Mesodermal cell (in vitro differentiated cells): ENCODE results near the gene CTSV.
"Not testable (repeated sequence)": the region's sequence is repeated elsewhere in the genome, so short reads cannot be mapped to it uniquely, and the experiment has no call there.

Experiments
- H3K27ac ChIP-seq: 2 replicates; pipeline ENCODE4 v1.7.0; 2013; ENCODE audit warnings: mild to moderate bottlenecking, low read depth, low read length, moderate library complexity; ENCODE audit not compliant: severe bottlenecking
- H3K36me3 ChIP-seq: 2 replicates; pipeline ENCODE4 v1.7.1; 2013; ENCODE audit warnings: mild to moderate bottlenecking, low read length, moderate library complexity; ENCODE audit not compliant: control insufficient read depth, insufficient read depth
- H3K4me1 ChIP-seq: one replicate; pipeline ENCODE4 v1.7.1; 2013; ENCODE audit warnings: mild to moderate bottlenecking, low read length; ENCODE audit not compliant: insufficient read depth, control insufficient read depth, poor library complexity, severe bottlenecking
- H3K4me3 ChIP-seq: 2 replicates; pipeline ENCODE4 v1.7.0; 2013; ENCODE audit warnings: low read length, control low read depth, mild to moderate bottlenecking; ENCODE audit not compliant: insufficient read depth, poor library complexity, severe bottlenecking; ENCODE audit errors: extremely low read depth
- H3K9me3 ChIP-seq: 2 replicates; pipeline ENCODE4 v1.7.1; 2013; ENCODE audit warnings: mild to moderate bottlenecking, low read length, moderate library complexity; ENCODE audit not compliant: control insufficient read depth
- WGBS, 2 experiments: methylation state at CpG; one replicate each; pipeline ENCODE4 v1.1.5; 2013; ENCODE audit warnings: missing lambda C conversion rate in 2 of 2; ENCODE audit not compliant: insufficient coverage in 2 of 2; 5-methylcytosine and 5-hydroxymethylcytosine counted together

Gene CTSV

GRCh38 chr9:97045300-97045699, 6.4 kb upstream of the CTSV start:
- WGBS, 2 experiments = 72% methylated on average over 3 to 4 of the region's 5 CpGs
- Histone ChIP-seq H3K9me3 (no peaks in the 10 kb centered on the region), H3K27ac (no peak overlapping the region), H3K4me1 (no peaks in the 10 kb centered on the region), H3K36me3 (no peaks in the 10 kb centered on the region), H3K4me3 (no peak overlapping the region)

GRCh38 chr9:97041898-97042297, 3.0 kb upstream of the CTSV start:
- H3K9me3 ChIP-seq = no peaks in the 10 kb centered on the region
- H3K36me3 ChIP-seq = peaks cover 9% of the 10 kb centered on the region
- H3K27ac ChIP-seq = no peak overlapping the region
- H3K4me1 ChIP-seq = no peaks in the 10 kb centered on the region
- no peak overlapping the region for H3K4me3 ChIP-seq
- 63 to 64% methylated on average over 2 of the region's 2 CpGs for WGBS, 2 experiments

- 4% methylated on average over 7 of the region's 12 CpGs; no CpG with 5 or more reads in 1 of the 2 experiments for WGBS, 2 experiments
- H3K4me3 ChIP-seq = peak overlapping the region; percentile 66
- H3K4me1 ChIP-seq = no peaks in the 10 kb centered on the region
- H3K36me3 ChIP-seq = peaks cover 17% of the 10 kb centered on the region
- H3K9me3 ChIP-seq = no peaks in the 10 kb centered on the region
- H3K27ac ChIP-seq = peak overlapping the region; percentile 78
Observed at GRCh38 chr9:97039514-97039860, 545 bp upstream of the CTSV start.

DNA sequence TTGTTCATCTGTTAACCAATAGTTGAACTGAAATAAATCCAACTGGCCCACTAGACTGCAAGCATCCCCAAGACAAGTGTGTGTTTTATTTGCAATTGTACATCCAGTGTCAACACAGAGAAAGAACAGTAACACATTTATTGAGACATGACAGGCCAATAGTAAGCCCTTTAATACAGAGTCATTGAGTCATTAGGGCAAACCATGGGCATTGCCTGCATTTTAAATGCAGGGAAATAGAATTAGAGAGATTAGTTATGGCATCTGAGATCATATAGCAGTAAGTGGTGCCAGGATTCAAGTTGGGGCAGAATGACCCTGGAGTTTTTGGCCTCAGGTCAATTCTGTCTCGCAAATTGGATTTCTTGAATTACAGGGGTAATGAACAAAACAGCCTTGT, 15.4 kb downstream of the CTSV start:
- not testable (repeated sequence) for H3K4me3 ChIP-seq, H3K9me3 ChIP-seq, H3K4me1 ChIP-seq, H3K36me3 ChIP-seq, H3K27ac ChIP-seq
- WGBS, 2 experiments = 71% methylated on average over 1 of the region's 1 CpG; no CpG with 5 or more reads in 1 of the 2 experiments

DNA sequence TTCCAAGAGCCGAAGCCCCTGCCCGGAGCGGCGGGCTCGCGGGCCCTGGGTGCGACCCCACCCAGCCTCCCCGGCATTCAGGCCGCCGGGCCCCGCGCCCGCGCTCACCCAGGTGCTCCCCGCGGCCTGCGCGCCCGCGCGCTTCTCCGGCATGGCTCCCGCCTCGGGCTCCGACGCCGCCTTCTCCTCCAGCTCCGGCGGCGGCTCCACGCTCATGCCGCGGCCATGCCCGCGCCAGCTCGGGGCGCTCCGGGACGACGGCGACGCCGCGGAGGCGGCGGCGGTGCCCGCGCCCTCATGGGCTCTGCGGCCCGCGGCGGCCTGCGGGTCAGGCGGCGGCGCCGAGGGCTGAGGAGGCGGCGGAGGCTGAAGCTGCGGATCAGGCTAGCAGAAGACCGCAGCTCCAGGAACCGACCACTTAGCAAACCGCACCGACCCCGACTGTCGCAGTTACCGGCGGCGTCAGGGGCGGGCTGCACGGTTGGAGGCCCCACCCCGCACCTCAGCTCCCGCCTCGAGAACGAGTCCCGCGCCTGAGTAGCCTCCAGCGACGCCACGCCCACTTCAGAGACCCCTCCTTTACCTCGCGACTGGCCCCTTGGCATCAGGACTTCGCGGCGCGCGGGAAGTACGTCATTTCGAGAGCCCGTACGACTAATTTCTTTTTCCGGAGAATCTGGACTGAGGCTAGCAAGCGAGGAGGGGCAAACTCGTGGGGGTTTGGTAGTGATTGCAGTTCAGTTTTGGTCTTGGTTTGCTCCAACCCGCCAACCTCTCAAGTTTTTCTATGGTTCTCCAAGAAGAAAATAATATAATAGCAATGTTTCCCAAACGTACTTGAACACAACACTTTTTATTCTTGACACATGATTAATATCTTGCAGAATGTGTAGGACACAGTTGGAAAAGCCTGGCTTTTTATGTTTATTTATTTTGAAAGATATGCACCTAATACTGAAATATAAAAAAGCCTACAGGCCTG, 25.5 kb downstream of the CTSV start:
- H3K9me3 ChIP-seq, H3K4me1 ChIP-seq, H3K36me3 ChIP-seq: not testable (repeated sequence)
- Histone ChIP-seq H3K27ac (peak overlapping the region; percentile 59), H3K4me3 (peak overlapping the region; percentile 43)
- WGBS, 2 experiments = 0% methylated on average over 11 to 13 of the region's 97 CpGs

GRCh38 chr9:97012617-97013016, 26.3 kb downstream of the CTSV start:
- H3K36me3 ChIP-seq, H3K9me3 ChIP-seq, H3K4me1 ChIP-seq, H3K27ac ChIP-seq: not testable (repeated sequence)
- peak overlapping the region; percentile 43 for H3K4me3 ChIP-seq
- no CpG with 5 or more reads among the region's 18 CpGs for WGBS, 2 experiments

DNA sequence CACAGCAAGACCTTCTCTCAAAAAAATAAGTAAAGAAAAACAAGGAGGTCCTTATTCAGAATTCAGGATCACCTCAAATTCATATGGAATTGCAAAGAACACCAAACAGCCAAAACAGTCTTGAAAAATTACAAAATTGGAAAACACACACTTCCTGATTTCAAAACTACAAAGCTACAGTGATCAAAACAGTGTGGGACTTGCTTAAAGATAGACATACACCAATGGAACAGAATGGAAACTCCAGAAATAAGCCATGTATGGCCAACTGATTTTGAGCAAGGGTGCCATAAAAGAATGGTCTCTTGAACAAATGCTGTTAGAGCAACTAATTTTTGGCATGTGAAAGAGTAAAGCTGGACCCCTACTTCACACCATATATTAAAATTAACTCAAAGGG, 36.7 kb downstream of the CTSV start:
- H3K27ac ChIP-seq, H3K4me1 ChIP-seq, H3K9me3 ChIP-seq, H3K36me3 ChIP-seq, H3K4me3 ChIP-seq: not testable (repeated sequence)

GRCh38 chr9:97001338-97001737, 37.6 kb downstream of the CTSV start:
- not testable (repeated sequence) for H3K9me3 ChIP-seq, H3K4me3 ChIP-seq, H3K27ac ChIP-seq, H3K36me3 ChIP-seq, H3K4me1 ChIP-seq
- no CpG with 5 or more reads among the region's 1 CpG for WGBS, 2 experiments

GRCh38 chr9:97000139-97000787, 38.7 kb downstream of the CTSV start:
- not testable (repeated sequence) for H3K4me1 ChIP-seq, H3K4me3 ChIP-seq, H3K27ac ChIP-seq, H3K36me3 ChIP-seq, H3K9me3 ChIP-seq
- no CpG with 5 or more reads among the region's 3 CpGs for WGBS, 2 experiments

- not testable (repeated sequence) for H3K4me3 ChIP-seq, H3K36me3 ChIP-seq, H3K27ac ChIP-seq, H3K9me3 ChIP-seq, H3K4me1 ChIP-seq
- no CpG with 5 or more reads among the region's 1 CpG for WGBS, 2 experiments
Observed at GRCh38 chr9:96999733-97000132, 39.2 kb downstream of the CTSV start.

DNA sequence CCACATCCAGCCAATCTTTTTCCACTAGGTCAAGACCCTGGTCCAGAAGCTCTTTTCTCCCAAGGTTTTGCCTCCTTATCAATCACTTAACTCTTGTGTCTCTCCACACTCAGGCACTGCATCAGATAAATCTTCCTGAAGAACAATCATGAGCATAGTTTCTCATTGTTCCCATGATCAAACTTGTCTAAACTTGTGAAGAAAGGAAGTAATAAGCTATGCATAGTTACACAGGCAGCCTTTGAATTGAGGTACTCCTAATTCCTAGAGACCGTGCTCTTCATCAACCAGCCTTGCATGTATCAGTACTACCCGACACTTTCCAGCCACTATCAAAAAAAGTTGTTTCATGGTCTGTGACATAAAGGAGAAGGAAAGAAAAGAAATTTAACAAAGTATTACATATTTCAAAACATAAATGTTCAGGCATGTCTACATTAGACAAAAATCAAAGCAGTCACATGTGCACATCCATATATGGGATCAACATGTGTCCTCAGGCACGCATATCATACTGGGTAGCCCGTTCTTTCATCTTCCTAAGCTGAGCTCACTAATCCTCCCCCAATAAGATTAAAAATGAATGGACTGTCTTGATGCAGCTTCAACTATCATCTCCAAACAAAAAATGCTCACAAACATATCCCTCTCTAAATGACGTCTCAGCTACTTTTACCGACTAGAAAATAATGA, 41.8 kb downstream of the CTSV start:
- WGBS, 2 experiments = no CpG with 5 or more reads among the region's 6 CpGs
- not testable (repeated sequence) for H3K9me3 ChIP-seq, H3K4me3 ChIP-seq, H3K36me3 ChIP-seq, H3K4me1 ChIP-seq, H3K27ac ChIP-seq
